ENCODE data around the gene TGFB1. TPM values are rescaled to one million over a fixed set of nuclear protein-coding genes. Genes with fewer than 3 reads are reported as not detected.

The TGFB1 gene
- total and polyA plus RNA-seq, 2 of the 13 experiments (the other 11 are each of a cell fraction or from before 2014, with no cell fraction given) = 4.1 to 5.4 TPM

DNA sequence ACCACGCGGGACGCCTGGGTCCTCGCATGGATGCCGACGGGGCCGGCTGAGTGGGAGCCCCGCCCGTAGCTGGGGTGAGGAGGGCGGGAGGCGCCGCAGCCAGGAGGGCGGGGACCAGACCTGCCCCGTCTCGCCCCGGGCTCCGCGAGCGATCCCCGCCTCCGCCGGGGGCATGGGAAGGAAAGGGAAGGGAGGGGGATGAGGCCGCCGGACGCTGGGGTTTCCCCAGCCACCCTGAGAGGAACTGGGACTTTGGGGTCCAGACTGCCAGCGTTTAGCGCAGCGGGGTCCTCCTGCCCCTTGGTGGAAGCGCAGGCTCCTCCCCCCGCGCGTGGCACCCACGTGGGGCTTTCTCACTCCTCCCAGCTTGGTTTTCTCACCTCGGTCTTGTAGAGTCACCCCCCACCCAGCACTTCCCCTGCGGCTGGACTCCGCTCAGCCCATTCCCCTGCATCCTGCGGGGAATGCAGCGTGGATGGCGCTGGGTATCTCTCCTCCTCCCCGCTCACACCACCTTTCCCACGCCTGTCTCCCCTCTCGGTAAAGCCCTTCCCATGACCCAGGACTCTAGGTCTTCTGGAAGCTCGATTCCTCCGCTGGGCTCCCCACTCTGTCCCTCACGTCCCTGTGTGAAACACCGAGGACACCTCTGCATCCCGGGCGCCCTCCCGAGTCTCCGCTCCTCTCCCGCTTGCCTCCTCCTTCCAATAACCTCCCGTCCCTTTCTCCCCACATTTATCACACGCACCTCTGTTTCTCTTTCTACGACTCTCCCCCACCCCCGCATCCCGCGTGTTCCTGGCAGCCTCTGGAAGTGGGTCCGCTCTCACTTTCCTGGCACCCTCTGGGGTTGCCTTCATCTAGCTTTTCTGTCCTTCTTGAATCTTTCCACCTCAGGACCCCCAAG, 2.1 kb downstream of the TGFB1 start (continued):
- TF ChIP-seq, protein P1, sequence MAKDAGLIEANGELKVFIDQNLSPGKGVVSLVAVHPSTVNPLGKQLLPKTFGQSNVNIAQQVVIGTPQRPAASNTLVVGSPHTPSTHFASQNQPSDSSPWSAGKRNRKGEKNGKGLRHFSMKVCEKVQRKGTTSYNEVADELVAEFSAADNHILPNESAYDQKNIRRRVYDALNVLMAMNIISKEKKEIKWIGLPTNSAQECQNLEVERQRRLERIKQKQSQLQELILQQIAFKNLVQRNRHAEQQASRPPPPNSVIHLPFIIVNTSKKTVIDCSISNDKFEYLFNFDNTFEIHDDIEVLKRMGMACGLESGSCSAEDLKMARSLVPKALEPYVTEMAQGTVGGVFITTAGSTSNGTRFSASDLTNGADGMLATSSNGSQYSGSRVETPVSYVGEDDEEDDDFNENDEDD (CRISPR knock-in tag; IDR thresholded peaks at IDR 0.05; ENCODE audit: borderline replicate concordance) = no peak
- TF ChIP-seq SMAD1 (CRISPR knock-in tag; IDR thresholded peaks at IDR 0.05; ENCODE audit: borderline replicate concordance, low read depth) = no peak
- TF ChIP-seq ELF4 (CRISPR knock-in tag; IDR thresholded peaks at IDR 0.05; ENCODE audit: borderline replicate concordance) = no peak
- no peak for TF ChIP-seq XBP1 (CRISPR knock-in tag; IDR thresholded peaks at IDR 0.05)
- no peak for TF ChIP-seq SRSF9 (IDR thresholded peaks at IDR 0.05; ENCODE audit: borderline replicate concordance, insufficient read depth, low read depth, low read length, poor library complexity, severe bottlenecking)
- TF ChIP-seq ZFP36L2 (CRISPR knock-in tag; IDR thresholded peaks at IDR 0.05) = no peak
- TF ChIP-seq ZZZ3 (CRISPR knock-in tag; IDR thresholded peaks at IDR 0.05; ENCODE audit: borderline replicate concordance) = no peak
- no peak for TF ChIP-seq ZMAT3 (CRISPR knock-in tag; conservative IDR thresholded peaks at IDR 0.05)
- TF ChIP-seq, protein P2, sequence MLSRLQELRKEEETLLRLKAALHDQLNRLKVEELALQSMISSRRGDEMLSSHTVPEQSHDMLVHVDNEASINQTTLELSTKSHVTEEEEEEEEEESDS (CRISPR knock-in tag; IDR thresholded peaks at IDR 0.05; ENCODE audit: borderline replicate concordance) = no peak
- TF ChIP-seq FOSL1 (CRISPR knock-in tag; IDR thresholded peaks at IDR 0.05; ENCODE audit: borderline replicate concordance) = no peak
- TF ChIP-seq, protein P3, sequence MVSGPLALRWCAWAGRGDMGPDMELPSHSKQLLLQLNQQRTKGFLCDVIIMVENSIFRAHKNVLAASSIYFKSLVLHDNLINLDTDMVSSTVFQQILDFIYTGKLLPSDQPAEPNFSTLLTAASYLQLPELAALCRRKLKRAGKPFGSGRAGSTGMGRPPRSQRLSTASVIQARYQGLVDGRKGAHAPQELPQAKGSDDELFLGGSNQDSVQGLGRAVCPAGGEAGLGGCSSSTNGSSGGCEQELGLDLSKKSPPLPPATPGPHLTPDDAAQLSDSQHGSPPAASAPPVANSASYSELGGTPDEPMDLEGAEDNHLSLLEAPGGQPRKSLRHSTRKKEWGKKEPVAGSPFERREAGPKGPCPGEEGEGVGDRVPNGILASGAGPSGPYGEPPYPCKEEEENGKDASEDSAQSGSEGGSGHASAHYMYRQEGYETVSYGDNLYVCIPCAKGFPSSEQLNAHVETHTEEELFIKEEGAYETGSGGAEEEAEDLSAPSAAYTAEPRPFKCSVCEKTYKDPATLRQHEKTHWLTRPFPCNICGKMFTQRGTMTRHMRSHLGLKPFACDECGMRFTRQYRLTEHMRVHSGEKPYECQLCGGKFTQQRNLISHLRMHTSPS (CRISPR knock-in tag; IDR thresholded peaks at IDR 0.05; ENCODE audit: low read depth) = no peak
- TF ChIP-seq, protein P4, sequence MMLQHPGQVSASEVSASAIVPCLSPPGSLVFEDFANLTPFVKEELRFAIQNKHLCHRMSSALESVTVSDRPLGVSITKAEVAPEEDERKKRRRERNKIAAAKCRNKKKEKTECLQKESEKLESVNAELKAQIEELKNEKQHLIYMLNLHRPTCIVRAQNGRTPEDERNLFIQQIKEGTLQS (CRISPR knock-in tag; IDR thresholded peaks at IDR 0.05) = no peak
- TF ChIP-seq CBFB (CRISPR knock-in tag; IDR thresholded peaks at IDR 0.05) = no peak
- TF ChIP-seq GTF3A (CRISPR knock-in tag; conservative IDR thresholded peaks at IDR 0.05) = no peak
- TF ChIP-seq IKZF1 (IDR thresholded peaks at IDR 0.05) = no peak
- TF ChIP-seq PRMT3 (CRISPR knock-in tag; IDR thresholded peaks at IDR 0.05; ENCODE audit: borderline replicate concordance, low read depth) = no peak
- TF ChIP-seq KLF15 (CRISPR knock-in tag; IDR thresholded peaks at IDR 0.05; ENCODE audit: borderline replicate concordance) = no peak
- no peak for TF ChIP-seq ZNF451 (CRISPR knock-in tag; IDR thresholded peaks at IDR 0.05)
- TF ChIP-seq, protein P5, sequence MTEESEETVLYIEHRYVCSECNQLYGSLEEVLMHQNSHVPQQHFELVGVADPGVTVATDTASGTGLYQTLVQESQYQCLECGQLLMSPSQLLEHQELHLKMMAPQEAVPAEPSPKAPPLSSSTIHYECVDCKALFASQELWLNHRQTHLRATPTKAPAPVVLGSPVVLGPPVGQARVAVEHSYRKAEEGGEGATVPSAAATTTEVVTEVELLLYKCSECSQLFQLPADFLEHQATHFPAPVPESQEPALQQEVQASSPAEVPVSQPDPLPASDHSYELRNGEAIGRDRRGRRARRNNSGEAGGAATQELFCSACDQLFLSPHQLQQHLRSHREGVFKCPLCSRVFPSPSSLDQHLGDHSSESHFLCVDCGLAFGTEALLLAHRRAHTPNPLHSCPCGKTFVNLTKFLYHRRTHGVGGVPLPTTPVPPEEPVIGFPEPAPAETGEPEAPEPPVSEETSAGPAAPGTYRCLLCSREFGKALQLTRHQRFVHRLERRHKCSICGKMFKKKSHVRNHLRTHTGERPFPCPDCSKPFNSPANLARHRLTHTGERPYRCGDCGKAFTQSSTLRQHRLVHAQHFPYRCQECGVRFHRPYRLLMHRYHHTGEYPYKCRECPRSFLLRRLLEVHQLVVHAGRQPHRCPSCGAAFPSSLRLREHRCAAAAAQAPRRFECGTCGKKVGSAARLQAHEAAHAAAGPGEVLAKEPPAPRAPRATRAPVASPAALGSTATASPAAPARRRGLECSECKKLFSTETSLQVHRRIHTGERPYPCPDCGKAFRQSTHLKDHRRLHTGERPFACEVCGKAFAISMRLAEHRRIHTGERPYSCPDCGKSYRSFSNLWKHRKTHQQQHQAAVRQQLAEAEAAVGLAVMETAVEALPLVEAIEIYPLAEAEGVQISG (CRISPR knock-in tag; IDR thresholded peaks at IDR 0.05) = no peak
- no peak for TF ChIP-seq ZNF7 (CRISPR knock-in tag; IDR thresholded peaks at IDR 0.05)
- no peak for TF ChIP-seq FOXK1 (CRISPR knock-in tag; IDR thresholded peaks at IDR 0.05; ENCODE audit: borderline replicate concordance, low read depth)
- TF ChIP-seq, protein P6, sequence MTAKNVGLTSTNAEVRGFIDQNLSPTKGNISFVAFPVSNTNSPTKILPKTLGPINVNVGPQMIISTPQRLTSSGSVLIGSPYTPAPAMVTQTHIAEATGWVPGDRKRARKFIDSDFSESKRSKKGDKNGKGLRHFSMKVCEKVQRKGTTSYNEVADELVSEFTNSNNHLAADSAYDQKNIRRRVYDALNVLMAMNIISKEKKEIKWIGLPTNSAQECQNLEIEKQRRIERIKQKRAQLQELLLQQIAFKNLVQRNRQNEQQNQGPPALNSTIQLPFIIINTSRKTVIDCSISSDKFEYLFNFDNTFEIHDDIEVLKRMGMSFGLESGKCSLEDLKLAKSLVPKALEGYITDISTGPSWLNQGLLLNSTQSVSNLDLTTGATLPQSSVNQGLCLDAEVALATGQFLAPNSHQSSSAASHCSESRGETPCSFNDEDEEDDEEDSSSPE (CRISPR knock-in tag; IDR thresholded peaks at IDR 0.05) = no peak

All from HepG2 (cell line).